Cardiac fibroblast (primary cell): ENCODE data around the gene INHBC.

Experiments used
- DNase-seq, 2 donors: peaks; one replicate each; pipeline versions ENCODE4 v3.0.0 to v3.0.0-alpha.2; 2010; ENCODE audit warnings: low read depth in 2 of 2
- H3K4me3 ChIP-seq, 2 donors: replicated peaks in 1 of 2; 1 replicate in 1 of 2; 2 replicates in 1 of 2; pipeline ENCODE4 v1.5.1; 2011; ENCODE audit warnings: low read depth in 2 of 2, low read length in 2 of 2, mild to moderate bottlenecking in 2 of 2, moderate library complexity in 1 of 2
- TF ChIP-seq, protein P1 (sequence below): IDR thresholded peaks from one replicate; pipeline ENCODE4 v1.5.1; 2011; ENCODE audit warnings: low read depth, mild to moderate bottlenecking, low read length, inconsistent platforms

INHBC gene

DNA sequence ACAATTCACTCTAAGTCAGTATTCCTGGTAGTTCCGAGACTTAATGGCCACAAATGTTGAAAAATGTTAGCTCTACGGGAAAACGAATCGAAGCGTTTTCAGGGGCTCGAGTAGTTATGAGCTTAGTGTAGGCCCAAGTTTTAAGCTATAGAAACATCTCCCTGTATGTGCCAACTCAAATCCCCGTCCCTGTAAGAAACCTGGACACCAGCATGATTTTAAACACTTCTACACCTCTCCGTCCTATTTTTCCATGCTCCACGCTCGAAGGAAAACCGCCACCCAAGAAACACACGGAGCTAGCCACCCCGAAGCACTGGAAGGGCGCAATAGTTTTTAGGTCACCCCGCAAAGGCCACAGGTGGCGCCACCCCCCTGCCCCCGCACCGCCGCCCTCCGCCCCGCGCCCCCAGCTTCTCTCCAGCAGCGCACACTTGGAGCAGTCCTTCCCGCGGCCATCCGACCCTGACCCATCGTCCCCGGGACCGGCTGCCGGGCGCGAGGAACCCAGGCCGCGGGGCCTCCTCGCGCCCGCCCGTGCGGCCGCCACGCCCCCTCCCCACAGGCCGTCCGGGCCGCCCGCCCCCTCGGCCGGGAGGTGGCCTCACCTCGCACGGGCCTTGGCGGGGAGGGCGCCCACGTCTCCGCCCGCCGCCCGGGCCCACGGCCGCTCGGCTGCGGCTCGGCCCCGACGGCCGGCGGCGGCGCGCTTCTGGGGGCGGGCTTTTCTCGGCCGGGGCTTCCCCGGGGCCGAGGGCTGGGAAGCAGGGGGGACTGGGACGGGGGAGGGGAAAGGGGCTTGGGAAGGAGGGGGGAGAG, 4.3 kb upstream of the INHBC start:
- peak overlapping the region; percentile 56 to 64 for H3K4me3 ChIP-seq
- TF ChIP-seq, protein P1, sequence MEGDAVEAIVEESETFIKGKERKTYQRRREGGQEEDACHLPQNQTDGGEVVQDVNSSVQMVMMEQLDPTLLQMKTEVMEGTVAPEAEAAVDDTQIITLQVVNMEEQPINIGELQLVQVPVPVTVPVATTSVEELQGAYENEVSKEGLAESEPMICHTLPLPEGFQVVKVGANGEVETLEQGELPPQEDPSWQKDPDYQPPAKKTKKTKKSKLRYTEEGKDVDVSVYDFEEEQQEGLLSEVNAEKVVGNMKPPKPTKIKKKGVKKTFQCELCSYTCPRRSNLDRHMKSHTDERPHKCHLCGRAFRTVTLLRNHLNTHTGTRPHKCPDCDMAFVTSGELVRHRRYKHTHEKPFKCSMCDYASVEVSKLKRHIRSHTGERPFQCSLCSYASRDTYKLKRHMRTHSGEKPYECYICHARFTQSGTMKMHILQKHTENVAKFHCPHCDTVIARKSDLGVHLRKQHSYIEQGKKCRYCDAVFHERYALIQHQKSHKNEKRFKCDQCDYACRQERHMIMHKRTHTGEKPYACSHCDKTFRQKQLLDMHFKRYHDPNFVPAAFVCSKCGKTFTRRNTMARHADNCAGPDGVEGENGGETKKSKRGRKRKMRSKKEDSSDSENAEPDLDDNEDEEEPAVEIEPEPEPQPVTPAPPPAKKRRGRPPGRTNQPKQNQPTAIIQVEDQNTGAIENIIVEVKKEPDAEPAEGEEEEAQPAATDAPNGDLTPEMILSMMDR: no peak
- DNase-seq: peak; percentile 34 to 47

DNA sequence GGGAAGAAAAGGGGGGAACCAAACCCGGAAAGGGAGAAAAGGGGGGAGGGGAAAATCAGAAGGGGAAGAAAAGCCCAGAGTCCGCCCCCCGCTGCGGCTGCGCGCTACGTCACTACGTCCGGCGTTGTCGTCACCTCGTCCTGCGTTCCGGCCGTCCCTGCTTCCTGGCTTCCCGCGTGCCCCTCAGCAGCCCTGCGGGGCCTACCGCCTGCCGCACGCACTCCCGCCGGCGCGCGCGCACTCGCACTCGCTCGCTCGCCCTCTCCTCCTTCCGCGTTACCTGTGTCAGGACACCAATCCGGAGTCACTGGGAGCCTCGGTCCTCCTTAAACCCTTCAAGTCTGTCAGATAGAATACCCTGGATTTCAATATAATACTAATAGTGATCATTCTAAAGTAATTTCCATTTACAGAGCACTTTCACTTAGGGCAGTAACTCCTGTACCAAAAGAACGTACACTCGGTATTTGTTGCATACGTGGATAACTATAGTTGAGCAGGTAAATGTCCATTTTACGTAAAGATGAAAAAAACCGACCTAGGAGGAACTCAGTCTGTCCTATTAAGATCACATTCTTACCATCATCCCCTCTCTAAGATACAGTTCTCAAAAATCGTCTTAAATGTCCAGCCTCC, 3.5 kb upstream of the INHBC start, which contains the start of gene R3HDM2:
R3HDM2 (minus strand) TSS at position 113 of the 636 bp plus-strand sequence. CDS start 120,615 bp downstream, outside the sequence.
- TF ChIP-seq, protein P1: no peak
- peak; percentile 94 to 96 for DNase-seq
- H3K4me3 ChIP-seq: peak within 1 kb of the TSS; percentile 56 to 64

DNA sequence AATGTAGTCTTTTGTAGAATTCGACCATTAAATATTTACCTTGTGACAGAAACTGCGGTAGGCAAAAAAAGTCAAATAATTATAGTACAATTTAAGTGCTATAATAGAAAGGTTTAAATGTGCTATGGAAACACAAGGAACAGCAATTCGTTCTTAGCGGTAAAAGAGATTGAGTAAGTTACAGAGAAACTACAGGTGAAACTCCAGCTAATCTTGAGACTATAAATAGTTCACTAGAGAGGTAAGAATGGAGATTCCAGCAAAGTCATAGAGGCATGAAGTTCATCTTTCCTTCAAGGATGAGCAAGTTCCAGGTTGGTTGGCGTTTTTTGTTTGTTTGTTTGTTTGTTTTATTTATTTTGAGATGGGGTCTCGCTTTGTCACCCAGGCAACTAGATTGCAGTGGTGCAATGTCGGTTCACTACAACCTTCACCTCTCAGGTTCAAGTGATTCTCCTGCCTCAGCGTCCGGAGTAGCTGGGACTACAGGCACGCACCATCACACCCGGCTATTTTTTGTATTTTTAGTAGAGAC, 2.9 kb upstream of the INHBC start:
- TF ChIP-seq, protein P1: no peak
- H3K4me3 ChIP-seq: no peak overlapping the region
- no peak for DNase-seq

DNA sequence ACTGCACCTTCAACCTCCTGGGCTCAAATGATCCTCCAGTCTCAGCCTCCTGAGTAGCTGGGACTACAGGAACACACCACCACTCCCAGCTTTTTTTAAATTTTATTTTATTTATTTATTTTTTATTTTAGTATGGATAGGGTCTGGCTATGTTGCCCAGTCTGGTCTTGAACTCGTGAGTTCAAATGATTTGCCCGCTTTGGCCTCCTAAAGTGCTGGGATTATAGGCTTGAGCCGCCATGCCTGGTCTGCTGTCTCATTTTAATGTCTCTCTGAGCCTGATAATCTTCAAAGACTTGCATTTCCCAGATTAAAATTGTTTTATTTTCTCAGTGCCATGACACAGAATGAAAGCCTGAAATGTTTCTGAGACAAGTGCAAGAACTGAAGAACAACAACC, 1.2 kb upstream of the INHBC start:
- DNase-seq: no peak
- H3K4me3 ChIP-seq: no peak overlapping the region
- TF ChIP-seq, protein P1: no peak

DNA sequence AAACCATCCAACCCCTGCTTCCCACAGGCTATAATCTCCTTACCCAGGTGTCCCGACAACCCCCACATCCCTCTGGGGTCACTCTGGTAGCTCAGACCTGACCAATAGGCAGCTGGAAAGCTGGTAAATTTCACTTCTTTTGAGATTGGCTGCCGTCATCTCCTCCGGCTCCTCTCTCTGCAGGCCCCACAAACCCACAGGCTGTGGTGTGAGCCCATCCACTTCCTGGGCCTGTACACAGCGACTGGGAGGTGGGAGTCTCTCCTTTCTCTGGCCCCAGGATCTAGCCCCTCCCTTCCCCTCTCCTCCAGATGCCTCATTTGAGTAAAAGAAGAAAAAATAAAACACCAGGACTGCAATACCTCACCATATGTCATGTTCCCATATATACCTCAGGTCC, 709 bp downstream of the INHBC start:
- no peak overlapping the region for H3K4me3 ChIP-seq
- TF ChIP-seq, protein P1: no peak
- DNase-seq: no peak

DNA sequence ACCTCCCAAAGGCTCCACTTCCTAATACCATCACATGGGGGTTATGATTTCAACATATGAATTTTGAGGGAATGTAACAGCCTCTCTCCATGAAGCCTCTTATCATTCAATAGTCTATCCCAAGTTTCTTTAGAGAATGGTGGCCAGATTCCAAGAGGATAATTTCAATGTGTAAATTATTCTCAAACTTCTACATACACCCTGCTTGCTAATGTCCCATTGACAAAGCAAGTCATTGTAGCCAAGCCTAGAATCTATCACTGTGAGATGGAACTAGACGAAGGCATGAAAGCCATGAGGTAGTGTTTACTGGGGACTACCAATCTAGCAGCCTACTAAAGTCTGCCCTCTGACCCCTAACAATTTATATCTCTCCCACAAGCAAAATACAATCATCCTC, 3.8 kb downstream of the INHBC start:
- TF ChIP-seq, protein P1: no peak
- DNase-seq: no peak
- no peak overlapping the region for H3K4me3 ChIP-seq
